ENCODE measurements around the gene IDI1. TPM values are rescaled to one million over a fixed set of nuclear protein-coding genes. Genes with fewer than 3 reads are reported as not detected.
"Not testable (repeated sequence)": the region's sequence is repeated elsewhere in the genome, so short reads cannot be mapped to it uniquely, and the experiment has no call there.

The IDI1 gene
- total RNA-seq, 1 donor from 2014 or later, result 79.8 TPM

DNA sequence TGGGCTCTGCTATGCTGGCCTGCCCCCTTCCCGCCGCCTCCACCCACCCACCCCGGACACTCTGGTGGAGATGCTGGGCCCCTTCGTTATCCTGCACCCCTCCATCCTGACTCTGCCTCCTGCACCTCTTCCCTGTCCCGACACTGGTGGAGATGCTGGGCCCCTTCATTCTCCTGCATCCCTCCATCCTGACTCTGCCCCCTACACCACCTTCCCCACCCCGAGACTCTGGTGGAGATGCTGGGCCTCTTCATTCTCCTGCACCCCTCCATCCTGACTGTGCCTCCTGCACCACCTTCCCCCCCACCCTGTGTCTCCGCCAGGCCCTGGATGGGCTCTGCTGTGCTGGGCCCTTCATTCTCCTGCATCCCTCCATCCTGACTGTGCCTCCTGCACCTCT is 38.2 kb downstream of the IDI1 start:
- peaks cover 87% of the 10 kb centered on the region for H3K36me3 Mint-ChIP-seq (ENCODE audit: low read depth)
- no peak for DNase-seq
- ATAC-seq (ENCODE audit: low read depth), result no peak
- H3K27me3 Mint-ChIP-seq, result no peaks in the 10 kb centered on the region
- ChIA-PET CTCF (no interaction called here), POLR2A (no interaction called here)
- no peak overlapping the region for H3K27ac Mint-ChIP-seq
- no peak overlapping the region for H3K4me3 Mint-ChIP-seq
- no peaks in the 10 kb centered on the region for H3K9me3 Mint-ChIP-seq
- no peaks in the 10 kb centered on the region for H3K4me1 Mint-ChIP-seq
- TF ChIP-seq, protein P1, sequence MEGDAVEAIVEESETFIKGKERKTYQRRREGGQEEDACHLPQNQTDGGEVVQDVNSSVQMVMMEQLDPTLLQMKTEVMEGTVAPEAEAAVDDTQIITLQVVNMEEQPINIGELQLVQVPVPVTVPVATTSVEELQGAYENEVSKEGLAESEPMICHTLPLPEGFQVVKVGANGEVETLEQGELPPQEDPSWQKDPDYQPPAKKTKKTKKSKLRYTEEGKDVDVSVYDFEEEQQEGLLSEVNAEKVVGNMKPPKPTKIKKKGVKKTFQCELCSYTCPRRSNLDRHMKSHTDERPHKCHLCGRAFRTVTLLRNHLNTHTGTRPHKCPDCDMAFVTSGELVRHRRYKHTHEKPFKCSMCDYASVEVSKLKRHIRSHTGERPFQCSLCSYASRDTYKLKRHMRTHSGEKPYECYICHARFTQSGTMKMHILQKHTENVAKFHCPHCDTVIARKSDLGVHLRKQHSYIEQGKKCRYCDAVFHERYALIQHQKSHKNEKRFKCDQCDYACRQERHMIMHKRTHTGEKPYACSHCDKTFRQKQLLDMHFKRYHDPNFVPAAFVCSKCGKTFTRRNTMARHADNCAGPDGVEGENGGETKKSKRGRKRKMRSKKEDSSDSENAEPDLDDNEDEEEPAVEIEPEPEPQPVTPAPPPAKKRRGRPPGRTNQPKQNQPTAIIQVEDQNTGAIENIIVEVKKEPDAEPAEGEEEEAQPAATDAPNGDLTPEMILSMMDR (IDR thresholded peaks at IDR 0.05), result no peak
- intact Hi-C loops (cut with micrococcal nuclease), result no loop called here

DNA sequence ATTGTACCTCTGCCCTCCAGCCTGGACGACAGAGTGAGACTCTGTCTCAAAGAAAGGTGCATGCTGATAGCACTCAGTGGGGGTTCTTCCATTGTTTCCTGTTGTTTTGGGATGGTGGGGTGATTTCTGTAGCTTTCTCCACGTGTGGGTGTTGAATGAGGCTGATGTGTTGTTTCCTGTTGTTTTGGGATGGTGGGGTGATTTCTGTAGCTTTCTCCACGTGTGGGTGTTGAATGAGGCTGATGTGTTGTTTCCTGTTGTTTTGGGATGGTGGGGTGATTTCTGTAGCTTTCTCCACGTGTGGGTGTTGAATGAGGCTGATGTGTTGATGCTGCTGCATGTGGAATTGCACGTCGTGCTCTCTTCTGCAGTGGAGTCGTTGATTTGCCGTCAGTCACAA is 39.0 kb downstream of the IDI1 start:
- H3K9me3 Mint-ChIP-seq; H3K27me3 Mint-ChIP-seq; H3K4me1 Mint-ChIP-seq; DNase-seq; ATAC-seq (ENCODE audit: low read depth); H3K4me3 Mint-ChIP-seq; POLR2A ChIA-PET; intact Hi-C loops (cut with micrococcal nuclease); H3K27ac Mint-ChIP-seq; CTCF ChIA-PET: not testable (repeated sequence)
- peaks cover 93% of the 10 kb centered on the region for H3K36me3 Mint-ChIP-seq (ENCODE audit: low read depth)

DNA sequence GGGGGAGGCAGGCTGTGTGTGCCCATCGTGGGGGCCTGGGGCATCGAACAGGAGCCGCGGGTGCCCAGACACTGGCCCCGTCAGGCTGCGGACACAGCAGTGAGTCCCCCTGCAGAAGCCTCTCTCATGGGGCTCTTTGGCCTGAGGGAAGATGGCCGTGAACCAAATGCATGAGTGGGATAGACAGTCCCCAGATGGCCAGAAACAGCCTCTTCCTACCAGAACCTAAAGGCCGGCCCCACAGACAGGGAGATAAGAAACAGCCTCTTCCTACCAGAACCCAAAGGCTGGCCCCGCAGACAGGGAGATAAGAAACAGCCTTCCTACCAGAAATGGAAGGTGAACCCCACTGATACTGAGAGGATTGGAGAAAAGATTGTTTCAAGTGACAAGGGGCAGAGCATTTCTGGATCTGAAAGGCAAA is 39.8 kb downstream of the IDI1 start:
- ChIA-PET CTCF (no interaction called here), POLR2A (no interaction called here)
- H3K9me3 Mint-ChIP-seq, result no peaks in the 10 kb centered on the region
- no peak overlapping the region for H3K27ac Mint-ChIP-seq
- ATAC-seq (ENCODE audit: low read depth) (no peak), DNase-seq (no peak)
- intact Hi-C loops (cut with micrococcal nuclease), result no loop called here
- H3K36me3 Mint-ChIP-seq (ENCODE audit: low read depth), result peaks cover 91% of the 10 kb centered on the region
- H3K27me3 Mint-ChIP-seq, result no peaks in the 10 kb centered on the region
- no peaks in the 10 kb centered on the region for H3K4me1 Mint-ChIP-seq
- TF ChIP-seq, protein P1 (IDR thresholded peaks at IDR 0.05), result no peak
- no peak overlapping the region for H3K4me3 Mint-ChIP-seq

DNA sequence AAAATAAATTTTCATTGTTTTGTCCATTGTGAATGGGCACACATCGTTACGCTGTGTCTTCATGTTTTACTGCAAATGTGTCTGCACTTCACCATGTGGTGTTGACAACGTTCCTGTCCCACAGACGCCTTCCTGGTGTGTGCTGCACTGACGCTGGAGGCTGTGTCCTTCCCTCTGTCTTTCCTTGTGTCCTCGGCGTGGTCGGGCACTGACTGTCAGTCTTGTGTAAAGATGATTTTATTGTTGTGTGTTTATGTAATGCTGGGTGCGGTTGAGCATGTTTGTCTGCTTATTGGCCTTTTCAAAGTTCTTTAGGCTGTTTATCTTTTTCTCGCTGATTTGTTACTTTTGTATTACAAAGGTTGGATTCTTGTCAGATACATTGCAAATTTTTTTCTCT is 41.3 kb downstream of the IDI1 start:
- Mint-ChIP-seq H3K9me3 (peaks cover 5% of the 10 kb centered on the region), H3K27me3 (no peaks in the 10 kb centered on the region), H3K4me3 (no peak overlapping the region), H3K36me3 (ENCODE audit: low read depth) (peaks cover 95% of the 10 kb centered on the region), H3K4me1 (no peaks in the 10 kb centered on the region), H3K27ac (no peak overlapping the region)
- ChIA-PET POLR2A (no interaction called here), CTCF (no interaction called here)
- ATAC-seq (ENCODE audit: low read depth), result no peak
- TF ChIP-seq, protein P1 (IDR thresholded peaks at IDR 0.05), result no peak
- intact Hi-C loops (cut with micrococcal nuclease), result no loop called here
- DNase-seq, result no peak

DNA sequence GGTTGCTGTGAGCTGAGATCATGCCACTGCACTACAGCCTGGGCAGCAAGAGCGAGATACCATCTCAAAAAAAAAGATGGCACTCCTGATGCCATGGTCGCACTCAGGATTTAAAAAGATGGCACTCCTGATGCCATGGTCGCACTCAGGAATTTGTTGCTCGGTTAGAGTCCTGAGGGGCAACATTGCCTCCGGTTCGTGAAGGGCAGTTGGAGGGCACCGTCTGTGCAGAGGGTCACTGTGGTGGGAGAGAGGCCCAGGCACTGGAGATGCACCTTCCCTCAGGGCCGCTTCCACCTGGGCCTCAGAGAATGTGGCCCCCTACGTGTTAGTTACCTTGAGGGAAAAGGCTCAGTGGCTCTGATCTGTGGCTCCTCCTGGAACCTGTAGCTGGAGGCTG is 42.3 kb downstream of the IDI1 start:
- DNase-seq (no peak), ATAC-seq (ENCODE audit: low read depth) (no peak)
- TF ChIP-seq, protein P1 (IDR thresholded peaks at IDR 0.05), result no peak
- Mint-ChIP-seq H3K4me3 (no peak overlapping the region), H3K36me3 (ENCODE audit: low read depth) (peaks cover 95% of the 10 kb centered on the region), H3K27ac (no peak overlapping the region), H3K9me3 (peaks cover 11% of the 10 kb centered on the region), H3K27me3 (no peaks in the 10 kb centered on the region), H3K4me1 (no peaks in the 10 kb centered on the region)
- ChIA-PET POLR2A (no interaction called here), CTCF (no interaction called here)
- intact Hi-C loops (cut with micrococcal nuclease), result no loop called here

Data from activated B cell treated with CpG ODN at 0.5 μM for 24 hours (primary cell).